OCI-LY1 (cell line): ENCODE data around the gene AP2A1.

ENCODE experiments used
- H2AFZ ChIP-seq: fragments of 200-600 bp; sonication (generic), shearing (Covaris generic); 2 replicates; pipeline ENCODE4 v1.6.0; 2014; ENCODE audit warnings: antibody characterized with exemption, mild to moderate bottlenecking, low read length
- H3F3A ChIP-seq: fragments of 200-600 bp; sonication (generic), shearing (Covaris generic); 2 replicates; pipeline ENCODE4 v1.6.0; 2014; ENCODE audit warnings: mild to moderate bottlenecking, antibody characterized with exemption, low read length, moderate library complexity; ENCODE audit not compliant: insufficient read depth
- H3K27ac ChIP-seq: fragments of 200-600 bp; sonication (generic); 2 replicates; pipeline ENCODE4 v1.5.1; 2014; ENCODE audit warnings: low read length, mixed run types, mild to moderate bottlenecking, low read depth; ENCODE audit not compliant: poor library complexity, severe bottlenecking
- H3K27me3 ChIP-seq: fragments of 200-600 bp; sonication (generic); 2 replicates; pipeline ENCODE4 v1.6.0; 2014; ENCODE audit warnings: antibody characterized with exemption, mild to moderate bottlenecking, low read length, moderate library complexity; ENCODE audit not compliant: insufficient read depth
- H3K36me3 ChIP-seq: fragments of 200-600 bp; sonication (generic); 2 replicates; pipeline ENCODE4 v1.6.1; 2014; ENCODE audit warnings: mild to moderate bottlenecking, antibody characterized with exemption, low read length, moderate library complexity, mixed read lengths; ENCODE audit not compliant: insufficient read depth
- H3K4me1 ChIP-seq: fragments of 200-600 bp; sonication (generic); 2 replicates; pipeline ENCODE4 v1.5.1; 2014; ENCODE audit warnings: mild to moderate bottlenecking, low read length, moderate library complexity; ENCODE audit not compliant: insufficient read depth, severe bottlenecking
- H3K4me2 ChIP-seq: fragments of 200-600 bp; sonication (generic), shearing (Covaris generic); 2 replicates; pipeline ENCODE4 v1.6.1; 2014; ENCODE audit warnings: low read length
- H3K4me3 ChIP-seq: fragments of 200-600 bp; sonication (generic); 2 replicates; pipeline ENCODE4 v1.5.1; 2014; ENCODE audit warnings: low read length, low read depth, mild to moderate bottlenecking, mixed read lengths; ENCODE audit not compliant: poor library complexity, severe bottlenecking
- H3K79me2 ChIP-seq: fragments of 200-600 bp; shearing (Covaris generic); 2 replicates; pipeline ENCODE4 v1.6.1; 2016; ENCODE audit warnings: mixed run types, low read length, mixed read lengths; ENCODE audit not compliant: insufficient read depth
- H3K9ac ChIP-seq: fragments of 200-600 bp; sonication (generic), shearing (Covaris generic); 2 replicates; pipeline ENCODE4 v1.6.1; 2014; ENCODE audit warnings: mild to moderate bottlenecking, low read length, mixed read lengths
- H3K9me2 ChIP-seq: fragments of 200-600 bp; sonication (generic), shearing (Covaris generic); 2 replicates; pipeline ENCODE4 v1.6.1; 2014; ENCODE audit warnings: low read depth, mild to moderate bottlenecking, low read length, mixed read lengths
- H3K9me3 ChIP-seq: fragments of 200-600 bp; shearing (Covaris generic); 2 replicates; pipeline ENCODE4 v1.6.1; 2014; ENCODE audit warnings: low read length, mixed read lengths
- H4K20me1 ChIP-seq: fragments of 200-600 bp; sonication (generic), shearing (Covaris generic); 2 replicates; pipeline ENCODE4 v1.6.0; 2016; ENCODE audit warnings: mild to moderate bottlenecking, low read length; ENCODE audit not compliant: insufficient read depth
- EZH2 ChIP-seq: fragments of 200-600 bp; sonication (generic), shearing (Covaris generic); IDR thresholded peaks from 2 replicates; pipeline ENCODE4 v1.8.0; 2017; ENCODE audit warnings: borderline replicate concordance, mixed run types, mild to moderate bottlenecking, antibody characterized with exemption, low read length, moderate library complexity, mixed read lengths
- TF ChIP-seq, protein P1 (sequence below): fragments of 200-600 bp; sonication (generic), shearing (Covaris generic); IDR thresholded peaks from 2 replicates; pipeline ENCODE4 v1.5.1; 2017; ENCODE audit warnings: mild to moderate bottlenecking, antibody characterized with exemption, low read length, moderate library complexity, mixed read lengths

The AP2A1 gene

DNA sequence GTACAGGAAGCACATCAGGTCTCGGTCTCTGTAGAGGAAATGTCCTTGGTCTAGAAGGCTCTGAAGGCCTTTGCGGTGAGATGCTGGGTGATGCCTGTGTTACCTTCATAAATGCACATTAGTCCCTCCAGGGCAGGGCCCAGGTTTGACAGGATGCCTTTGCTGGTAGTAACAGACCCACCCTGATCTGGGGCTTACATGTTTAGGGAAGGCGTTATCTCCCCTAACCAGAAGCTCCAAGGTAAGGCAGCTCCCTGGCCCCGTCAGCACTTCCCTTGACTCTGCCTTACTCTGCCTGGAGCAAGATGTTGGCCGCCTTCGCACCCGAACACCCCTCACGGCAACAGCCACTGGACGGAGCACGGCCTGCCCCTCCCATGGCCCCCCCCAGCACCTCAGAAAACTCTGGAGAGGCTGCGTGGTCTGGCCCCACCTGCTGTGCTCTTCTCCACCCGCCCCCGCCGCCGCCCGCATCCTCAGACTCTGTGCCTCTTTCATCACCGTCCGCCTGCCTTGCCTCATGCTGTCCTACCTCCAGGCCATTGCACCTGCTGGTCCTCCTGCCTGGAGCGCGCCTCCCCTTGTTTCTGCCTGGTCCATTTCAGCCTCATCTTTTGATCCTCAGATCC is 9.1 kb downstream of the AP2A1 start:
- Histone ChIP-seq H4K20me1 (no peaks in the 10 kb centered on the region), H3F3A (no peaks in the 10 kb centered on the region), H3K4me2 (no peak overlapping the region), H3K9me2 (no peaks in the 10 kb centered on the region), H3K36me3 (peaks cover 12% of the 10 kb centered on the region), H3K4me3 (no peak overlapping the region), H3K9me3 (no peaks in the 10 kb centered on the region), H3K9ac (no peak overlapping the region), H3K79me2 (no peaks in the 10 kb centered on the region), H3K27ac (no peak overlapping the region), H3K27me3 (no peaks in the 10 kb centered on the region), H3K4me1 (peaks cover 16% of the 10 kb centered on the region), H2AFZ (no peak overlapping the region)
- no peak for TF ChIP-seq EZH2
- TF ChIP-seq, protein P1, sequence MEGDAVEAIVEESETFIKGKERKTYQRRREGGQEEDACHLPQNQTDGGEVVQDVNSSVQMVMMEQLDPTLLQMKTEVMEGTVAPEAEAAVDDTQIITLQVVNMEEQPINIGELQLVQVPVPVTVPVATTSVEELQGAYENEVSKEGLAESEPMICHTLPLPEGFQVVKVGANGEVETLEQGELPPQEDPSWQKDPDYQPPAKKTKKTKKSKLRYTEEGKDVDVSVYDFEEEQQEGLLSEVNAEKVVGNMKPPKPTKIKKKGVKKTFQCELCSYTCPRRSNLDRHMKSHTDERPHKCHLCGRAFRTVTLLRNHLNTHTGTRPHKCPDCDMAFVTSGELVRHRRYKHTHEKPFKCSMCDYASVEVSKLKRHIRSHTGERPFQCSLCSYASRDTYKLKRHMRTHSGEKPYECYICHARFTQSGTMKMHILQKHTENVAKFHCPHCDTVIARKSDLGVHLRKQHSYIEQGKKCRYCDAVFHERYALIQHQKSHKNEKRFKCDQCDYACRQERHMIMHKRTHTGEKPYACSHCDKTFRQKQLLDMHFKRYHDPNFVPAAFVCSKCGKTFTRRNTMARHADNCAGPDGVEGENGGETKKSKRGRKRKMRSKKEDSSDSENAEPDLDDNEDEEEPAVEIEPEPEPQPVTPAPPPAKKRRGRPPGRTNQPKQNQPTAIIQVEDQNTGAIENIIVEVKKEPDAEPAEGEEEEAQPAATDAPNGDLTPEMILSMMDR: no peak

GRCh38 chr19:49776371-49776764 is 9.6 kb downstream of the AP2A1 start:
- no peak overlapping the region for H3K27ac ChIP-seq
- peaks cover 12% of the 10 kb centered on the region for H3K36me3 ChIP-seq
- no peaks in the 10 kb centered on the region for H3K9me2 ChIP-seq
- no peak overlapping the region for H3K4me2 ChIP-seq
- H3K9ac ChIP-seq: no peak overlapping the region
- H4K20me1 ChIP-seq: no peaks in the 10 kb centered on the region
- H3K9me3 ChIP-seq: no peaks in the 10 kb centered on the region
- H3K79me2 ChIP-seq: no peaks in the 10 kb centered on the region
- H3K4me3 ChIP-seq: no peak overlapping the region
- no peaks in the 10 kb centered on the region for H3F3A ChIP-seq
- TF ChIP-seq EZH2: no peak
- TF ChIP-seq, protein P1: no peak
- no peak overlapping the region for H2AFZ ChIP-seq
- H3K4me1 ChIP-seq: peaks cover 14% of the 10 kb centered on the region
- no peaks in the 10 kb centered on the region for H3K27me3 ChIP-seq

DNA sequence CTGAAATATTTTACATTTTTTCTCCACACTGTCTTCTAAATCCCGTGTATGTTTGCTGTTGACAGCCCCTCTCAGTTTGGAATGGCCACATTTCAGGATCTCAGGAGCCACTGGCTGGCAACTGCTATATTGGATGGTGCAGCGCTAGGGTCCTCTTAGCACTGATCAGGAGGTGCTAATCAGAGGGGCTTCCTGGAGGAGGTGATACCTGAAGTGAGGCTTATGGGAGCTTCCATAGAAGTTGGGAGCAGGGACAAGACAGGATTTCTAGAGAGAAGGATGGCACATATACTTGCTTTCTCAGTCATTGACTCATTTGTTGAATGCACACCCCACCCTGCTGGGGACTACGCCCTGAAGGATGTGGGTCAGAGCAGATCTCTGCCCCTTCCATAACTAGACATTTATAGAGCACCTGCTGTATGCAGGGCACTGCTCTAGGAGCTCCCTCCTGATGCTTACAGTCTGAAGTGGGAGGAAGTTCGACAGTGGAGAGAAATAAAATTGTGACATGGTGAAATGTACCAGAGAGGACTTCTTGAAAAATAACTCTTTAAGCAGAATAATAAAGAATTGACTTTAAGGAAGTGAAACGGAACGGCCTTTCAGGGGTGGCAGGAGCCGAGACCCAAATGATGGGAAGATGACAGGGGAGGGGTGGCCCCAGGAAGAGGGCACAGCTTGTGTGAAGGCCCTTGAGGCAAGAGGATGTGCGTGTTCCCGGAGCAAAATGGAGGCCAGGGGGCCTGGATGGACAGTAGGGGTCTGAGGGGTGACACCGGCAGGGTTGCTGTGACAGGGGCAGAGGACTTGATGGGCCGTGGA is 13.1 kb downstream of the AP2A1 start:
- Histone ChIP-seq H3K36me3 (peaks cover 41% of the 10 kb centered on the region), H3K9me2 (no peaks in the 10 kb centered on the region), H3K4me3 (no peak overlapping the region), H3K9me3 (no peaks in the 10 kb centered on the region), H3K4me1 (peaks cover 9% of the 10 kb centered on the region), H4K20me1 (no peaks in the 10 kb centered on the region), H3K9ac (no peak overlapping the region), H3K79me2 (no peaks in the 10 kb centered on the region), H2AFZ (no peak overlapping the region), H3K27me3 (no peaks in the 10 kb centered on the region), H3K27ac (peak overlapping the region; percentile 25), H3F3A (no peaks in the 10 kb centered on the region), H3K4me2 (no peak overlapping the region)
- no peak for TF ChIP-seq EZH2
